Endometrial microvascular endothelial cells (primary cell): ENCODE data around the gene PCNX4. TPM values are rescaled to one million over a fixed set of nuclear protein-coding genes. Genes with fewer than 3 reads are reported as not detected.

ENCODE experiments used
- total RNA-seq: library from RNA; depleted of rRNA; stranded (reverse); fragments of >200 nt; gene quantifications from one replicate; pipeline ENCODE4 v1.2.3, GENCODE V29; 2015; ENCODE audit errors: inconsistent ontology term

Gene PCNX4
- total RNA-seq, 1 donor from 2014 or later: 57.3 TPM

Other genes with a start within 250 kb of the PCNX4 start
- 14.0 TPM for gene RTN1, start 221.1 kb upstream of the PCNX4 start, total RNA-seq
- gene LRRC9, start 171.8 kb upstream of the PCNX4 start, total RNA-seq: not detected
- gene DHRS7, start 73.5 kb downstream of the PCNX4 start, total RNA-seq: 53.1 TPM
- 19.5 TPM for gene PPM1A, start 157.3 kb downstream of the PCNX4 start, total RNA-seq